GM12878 (cell line): ENCODE results near the gene FAM118A. TPM values are rescaled to one million over a fixed set of nuclear protein-coding genes. Genes with fewer than 3 reads are reported as not detected.

Source experiments
- ATAC-seq: fragments of 200-7000 bp; cut with Tn5 transposase; 3 replicates; pipeline ENCODE4 v1.9.1; 2020; ENCODE audit warnings: mild to moderate bottlenecking, moderate library complexity
- BruUV-seq: library from RNA; stranded (reverse); fragments of 400-500 nt; replicated peaks from 2 replicates; lab custom pipeline; 2021; lab: Mats Ljungman, UMichigan
- CTCF ChIA-PET: fragments of 300-600 bp; sonication (Branson Sonifier 250); formaldehyde crosslinking; extraction: SDS; loops from one replicate; lab custom pipeline; 2021; ENCODE audit warnings: inconsistent platforms; lab: Yijun Ruan, JAX
- POLR2A ChIA-PET: fragments of 350-600 bp; formaldehyde crosslinking; extraction: SDS; loops from one replicate; lab custom pipeline; 2021; ENCODE audit warnings: inconsistent platforms; lab: Charles Lee
- RAD21 ChIA-PET: fragments of 300-600 bp; sonication (Branson Sonifier 250); formaldehyde crosslinking; loops from one replicate; lab custom pipeline; 2023; ENCODE audit warnings: antibody characterized with exemption; ENCODE audit not compliant: unreplicated experiment; lab: Charles Lee
- SMC1A ChIA-PET: fragments of 300-600 bp; sonication (Branson Sonifier 250); formaldehyde crosslinking; loops from one replicate; lab custom pipeline; 2023; ENCODE audit not compliant: unreplicated experiment, uncharacterized antibody; lab: Charles Lee
- DNase-seq: peaks from one replicate; pipeline ENCODE4 v3.0.0-alpha.2; 2011; ENCODE audit warnings: low read depth, low spot score
- FAIRE-seq: peaks from 3 replicates; lab custom pipeline; 2011; peaks lifted over from hg19 to GRCh38; lab: Jason Lieb, UNC
- H2AFZ ChIP-seq: 2 replicates; pipeline ENCODE4 v1.6.0; 2011; ENCODE audit warnings: low read depth, low read length, control low read depth; ENCODE audit not compliant: control insufficient read depth
- H3K27ac ChIP-seq: 2 replicates; pipeline ENCODE4 v1.5.1; 2011; ENCODE audit warnings: control low read depth; ENCODE audit not compliant: control insufficient read depth, insufficient read depth
- H3K27me3 ChIP-seq, 2 experiments: replicated peaks in 1 of 2; 2 replicates each; pipeline versions ENCODE4 v1.6.0 to v1.6.1; 2011; ENCODE audit warnings: low read length in 1 of 2; ENCODE audit not compliant: control insufficient read depth in 2 of 2, insufficient read depth in 2 of 2
- H3K36me3 ChIP-seq, 2 experiments: 2 replicates each; pipeline ENCODE4 v1.5.1; 2011; ENCODE audit warnings: low read length in 1 of 2; ENCODE audit not compliant: control insufficient read depth in 2 of 2, insufficient read depth in 2 of 2
- H3K4me1 ChIP-seq: 2 replicates; pipeline ENCODE4 v1.6.1; 2011; ENCODE audit warnings: mild to moderate bottlenecking, low read length, moderate library complexity, mixed read lengths; ENCODE audit not compliant: control insufficient read depth, insufficient read depth
- H3K4me2 ChIP-seq: 2 replicates; pipeline ENCODE4 v1.6.0; 2011; ENCODE audit warnings: control low read depth; ENCODE audit not compliant: control insufficient read depth, insufficient read depth
- H3K4me3 ChIP-seq: fragments of 200-600 bp; sonication (generic); 2 replicates; pipeline ENCODE4 v1.5.1; 2016
- H3K79me2 ChIP-seq: 2 replicates; pipeline ENCODE4 v1.6.0; 2011; ENCODE audit warnings: low read length; ENCODE audit not compliant: control insufficient read depth, insufficient read depth
- H3K9ac ChIP-seq: 2 replicates; pipeline ENCODE4 v1.8.0; 2011; ENCODE audit warnings: low read length, control low read depth, mixed read lengths; ENCODE audit not compliant: control insufficient read depth, insufficient read depth
- H3K9me3 ChIP-seq: replicated peaks from 3 replicates; pipeline ENCODE4 v1.5.1; 2011; ENCODE audit warnings: mild to moderate bottlenecking, low read length; ENCODE audit not compliant: control insufficient read depth, insufficient read depth
- H4K20me1 ChIP-seq: 2 replicates; pipeline ENCODE4 v1.6.0; 2011; ENCODE audit not compliant: control insufficient read depth, insufficient read depth
- ATF3 ChIP-seq: IDR thresholded peaks from 2 replicates; pipeline ENCODE4 v1.6.1; 2011; ENCODE audit warnings: low read depth, mild to moderate bottlenecking, low read length, moderate library complexity, borderline replicate concordance; ENCODE audit errors: extremely low read depth
- BRCA1 ChIP-seq: IDR thresholded peaks from 2 replicates; pipeline ENCODE4 v1.6.1; 2011; ENCODE audit warnings: low read depth, low read length, improper control_type of control experiment
- CBFB ChIP-seq: IDR thresholded peaks from 2 replicates; pipeline ENCODE4 v1.6.1; 2016; ENCODE audit warnings: antibody characterized with exemption, low read depth
- CBX5 ChIP-seq: sonication (generic); IDR thresholded peaks from 2 replicates; pipeline ENCODE4 v1.6.1; 2016; ENCODE audit warnings: low read depth, moderate library complexity, mild to moderate bottlenecking, inconsistent platforms
- CHD1 ChIP-seq: IDR thresholded peaks from 2 replicates; pipeline ENCODE4 v1.6.1; 2012; ENCODE audit warnings: low read depth, low read length, improper control_type of control experiment
- DPF2 ChIP-seq: fragments of 450-650 bp; IDR thresholded peaks from 2 replicates; pipeline ENCODE4 v1.6.1; 2017; ENCODE audit warnings: mild to moderate bottlenecking
- GATAD2B ChIP-seq: fragments of 450-650 bp; conservative IDR thresholded peaks from 2 replicates; pipeline ENCODE4 v1.6.1; 2017; ENCODE audit warnings: low read depth, mild to moderate bottlenecking, moderate library complexity
- IRF5 ChIP-seq: fragments of 450-650 bp; IDR thresholded peaks from 2 replicates; pipeline ENCODE4 v1.6.1; 2017; ENCODE audit warnings: borderline replicate concordance
- JUND ChIP-seq: IDR thresholded peaks from 2 replicates; pipeline ENCODE4 v1.6.1; 2012; ENCODE audit warnings: low read depth, mild to moderate bottlenecking, low read length, improper control_type of control experiment, moderate library complexity
- KLF5 ChIP-seq: fragments of 450-650 bp; IDR thresholded peaks from 2 replicates; pipeline ENCODE4 v1.6.1; 2014; ENCODE audit warnings: mild to moderate bottlenecking; ENCODE audit not compliant: partially characterized antibody
- MEF2B ChIP-seq: fragments of 450-650 bp; IDR thresholded peaks from 2 replicates; pipeline ENCODE4 v1.6.1; 2018; ENCODE audit warnings: mild to moderate bottlenecking, moderate library complexity; ENCODE audit not compliant: partially characterized antibody, poor library complexity, severe bottlenecking
- NFIC ChIP-seq: IDR thresholded peaks from 2 replicates; pipeline ENCODE4 v1.6.1; 2012; ENCODE audit warnings: low read depth, mild to moderate bottlenecking, inconsistent platforms, low read length, moderate library complexity
- PAX5 ChIP-seq: IDR thresholded peaks from 2 replicates; pipeline ENCODE4 v1.6.1; 2011; ENCODE audit warnings: low read depth, low read length, borderline replicate concordance
- RAD51 ChIP-seq: fragments of 450-650 bp; IDR thresholded peaks from 2 replicates; pipeline ENCODE4 v1.6.1; 2016; ENCODE audit warnings: moderate library complexity, mild to moderate bottlenecking, inconsistent platforms
- RBBP5 ChIP-seq: fragments of 200-600 bp; sonication (generic); conservative IDR thresholded peaks from 2 replicates; pipeline ENCODE4 v1.6.1; 2016
- ZNF217 ChIP-seq: fragments of 450-650 bp; IDR thresholded peaks from 2 replicates; pipeline ENCODE4 v1.6.1; 2017; ENCODE audit warnings: antibody characterized with exemption, mild to moderate bottlenecking
- ZNF622 ChIP-seq: fragments of 450-650 bp; IDR thresholded peaks from 2 replicates; pipeline ENCODE4 v1.6.1; 2017; ENCODE audit warnings: mild to moderate bottlenecking, inconsistent platforms
- WGBS: methylation state at CpG from one replicate; pipeline ENCODE4 v1.1.6; 2016; ENCODE audit warnings: low lambda C conversion rate; ENCODE audit not compliant: insufficient replicate concordance, insufficient coverage; ENCODE audit errors: missing lambda C conversion rate; 5-methylcytosine and 5-hydroxymethylcytosine counted together
- in situ Hi-C: fragments of 300-500 bp; cut with MboI; formaldehyde crosslinking; loops from 9 replicates; pipeline ENCODE4 v1.14.3; 2018; ENCODE audit warnings: mixed read lengths
- intact Hi-C: fragments of 100-400 bp; cut with micrococcal nuclease; formaldehyde crosslinking; loops from one replicate; pipeline ENCODE4 v1.14.2; 2022; ENCODE audit not compliant: unreplicated experiment
- polyA plus RNA-seq, 11 experiments: library from polyadenylated mRNA; depleted of rRNA in 4 of 11; unstranded in 6 of 11; stranded (reverse) in 5 of 11; fragments of >200 nt; fragmentation: Nextera tagmentation in 4 of 11; fragmentation: Illumina TruSeq in 1 of 11; extraction: Ambion mirVana in 4 of 11; extraction: Trizol in 1 of 11; gene quantifications; 1 replicate in 1 of 11; 2 replicates in 10 of 11; pipeline versions ENCODE4 v1.2.1 to v1.2.3, GENCODE V29; 2011 to 2016; ENCODE audit warnings: inconsistent platforms in 2 of 11, missing spikeins in 2 of 11, low read depth in 1 of 11
- total RNA-seq, 4 experiments: library from RNA; depleted of rRNA in 3 of 4; stranded (reverse); fragments of >200 nt in 3 of 4; fragmentation: Illumina TruSeq in 1 of 4; extraction: Trizol in 1 of 4; gene quantifications; 2 replicates each; pipeline versions ENCODE4 v1.2.1 to v1.2.3, GENCODE V29; 2013 to 2021
- TF ChIP-seq, protein P1 (sequence below): fragments of 450-650 bp; IDR thresholded peaks from 2 replicates; pipeline ENCODE4 v1.6.1; 2016; ENCODE audit warnings: mild to moderate bottlenecking
- TF ChIP-seq, protein P2 (sequence below): IDR thresholded peaks from 2 replicates; pipeline ENCODE4 v1.6.1; 2011; ENCODE audit warnings: low read depth, low read length, improper control_type of control experiment, borderline replicate concordance

FAM118A gene
- total and polyA plus RNA-seq, 10 of the 15 experiments (the other 5 are each of a cell fraction or from before 2014, with no cell fraction given): 17.4 to 332 (median 56.6) TPM

- POLR2A ChIA-PET: interaction anchor here (0.6 kb wide), 1 partner anchor 15 kb away, joined by 3 read pairs; no protein-coding TSS in a partner anchor
- no peaks in the 10 kb centered on the region for H3K36me3 ChIP-seq
- BruUV-seq: no TSS peak
- H3K27ac ChIP-seq: no peak overlapping the region
- 84% methylated on average over 11 of the region's 12 CpGs for WGBS
- H4K20me1 ChIP-seq: no peaks in the 10 kb centered on the region
- H3K9ac ChIP-seq: no peak overlapping the region
- no peak overlapping the region for H3K4me3 ChIP-seq
- no peaks in the 10 kb centered on the region for H3K9me3 ChIP-seq
- intact Hi-C loops (no loop called here), in situ Hi-C loops (no loop called here)
- DNase-seq: no peak
- peaks cover 23% of the 10 kb centered on the region for H3K4me1 ChIP-seq
- RAD21 ChIA-PET: interaction anchor here (0.8 kb wide), 1 partner anchor 11 kb away, joined by 3 read pairs; no protein-coding TSS in a partner anchor
- CTCF ChIA-PET: interaction anchor here (1.2 to 1.3 kb wide), 2 partner anchors 24 to 146 kb away, joined by 3 read pairs; no protein-coding TSS in a partner anchor
- H2AFZ ChIP-seq: no peak overlapping the region
- no peak for ATAC-seq
- no peaks in the 10 kb centered on the region; a peak in 1 of 4 replicates for H3K27me3 ChIP-seq
- no peak overlapping the region for H3K4me2 ChIP-seq
- no peaks in the 10 kb centered on the region for H3K79me2 ChIP-seq
- SMC1A ChIA-PET: interaction anchor here (1.3 kb wide), 1 partner anchor 30 kb away, joined by 5 read pairs; no protein-coding TSS in a partner anchor
- FAIRE-seq: no peak
- no peak for TF ChIP-seq CBFB
- no peak for TF ChIP-seq RBBP5
- TF ChIP-seq ZNF217: no peak
- TF ChIP-seq CHD1: no peak
- no peak for TF ChIP-seq BRCA1
- TF ChIP-seq RAD51: no peak
- no peak for TF ChIP-seq IRF5
- TF ChIP-seq DPF2: no peak
- no peak for TF ChIP-seq CBX5
- TF ChIP-seq NFIC: no peak
- TF ChIP-seq ATF3: no peak
- TF ChIP-seq ZNF622: no peak
- TF ChIP-seq, protein P1, sequence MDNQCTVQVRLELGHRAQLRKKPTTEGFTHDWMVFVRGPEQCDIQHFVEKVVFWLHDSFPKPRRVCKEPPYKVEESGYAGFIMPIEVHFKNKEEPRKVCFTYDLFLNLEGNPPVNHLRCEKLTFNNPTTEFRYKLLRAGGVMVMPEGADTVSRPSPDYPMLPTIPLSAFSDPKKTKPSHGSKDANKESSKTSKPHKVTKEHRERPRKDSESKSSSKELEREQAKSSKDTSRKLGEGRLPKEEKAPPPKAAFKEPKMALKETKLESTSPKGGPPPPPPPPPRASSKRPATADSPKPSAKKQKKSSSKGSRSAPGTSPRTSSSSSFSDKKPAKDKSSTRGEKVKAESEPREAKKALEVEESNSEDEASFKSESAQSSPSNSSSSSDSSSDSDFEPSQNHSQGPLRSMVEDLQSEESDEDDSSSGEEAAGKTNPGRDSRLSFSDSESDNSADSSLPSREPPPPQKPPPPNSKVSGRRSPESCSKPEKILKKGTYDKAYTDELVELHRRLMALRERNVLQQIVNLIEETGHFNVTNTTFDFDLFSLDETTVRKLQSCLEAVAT: no peak
- TF ChIP-seq MEF2B: no peak
- TF ChIP-seq KLF5: no peak
- no peak for TF ChIP-seq GATAD2B
- TF ChIP-seq JUND: no peak
- TF ChIP-seq, protein P2, sequence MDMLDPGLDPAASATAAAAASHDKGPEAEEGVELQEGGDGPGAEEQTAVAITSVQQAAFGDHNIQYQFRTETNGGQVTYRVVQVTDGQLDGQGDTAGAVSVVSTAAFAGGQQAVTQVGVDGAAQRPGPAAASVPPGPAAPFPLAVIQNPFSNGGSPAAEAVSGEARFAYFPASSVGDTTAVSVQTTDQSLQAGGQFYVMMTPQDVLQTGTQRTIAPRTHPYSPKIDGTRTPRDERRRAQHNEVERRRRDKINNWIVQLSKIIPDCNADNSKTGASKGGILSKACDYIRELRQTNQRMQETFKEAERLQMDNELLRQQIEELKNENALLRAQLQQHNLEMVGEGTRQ: no peak
- TF ChIP-seq PAX5: no peak
- TF ChIP-seq, all 136 proteins: peak for 0
These were observed 22.7 kb upstream of the FAM118A start for GRCh38 chr22:45286854-45287551.
